HepG2 (cell line): ENCODE measurements around the gene MCM8. TPM values are rescaled to one million over a fixed set of nuclear protein-coding genes. Genes with fewer than 3 reads are reported as not detected.

Experiments used
- AGO2 ChIP-seq: fragments of 200-400 bp; formaldehyde crosslinking; optimal IDR thresholded peaks from 2 replicates; pipeline ENCODE3; 2017; ENCODE audit warnings: mild to moderate bottlenecking, low read depth, low read length, moderate library complexity
- CENPT ChIP-seq: sonication (generic); formaldehyde crosslinking; IDR thresholded peaks from 2 replicates; pipeline ENCODE4 v1.8.0; 2022; ENCODE audit warnings: low read depth, mild to moderate bottlenecking, moderate library complexity, missing genetic modification reagents
- FOXK1 ChIP-seq: sonication (generic); formaldehyde crosslinking; IDR thresholded peaks from 2 replicates; pipeline ENCODE4 v1.4.0; 2020; ENCODE audit warnings: low read depth, missing genetic modification reagents, borderline replicate concordance
- FOXP1 ChIP-seq, 2 experiments: fragments of 450-650 bp in 1 of 2; IDR thresholded peaks; 2 replicates each; pipeline ENCODE4 v1.6.1; 2017 to 2018; ENCODE audit warnings: antibody characterized with exemption in 1 of 2
- MAF1 ChIP-seq: sonication (generic); formaldehyde crosslinking; IDR thresholded peaks from 2 replicates; pipeline ENCODE4 v1.5.0; 2020; ENCODE audit warnings: missing genetic modification reagents, borderline replicate concordance
- POLR2AphosphoS2 ChIP-seq: IDR thresholded peaks from 2 replicates; pipeline ENCODE4 v1.6.1; 2011; ENCODE audit warnings: low read depth, low read length, improper control_type of control experiment
- SMARCE1 ChIP-seq: fragments of 450-650 bp; IDR thresholded peaks from 2 replicates; pipeline ENCODE4 v1.6.1; 2017; ENCODE audit warnings: borderline replicate concordance
- SP2 ChIP-seq: sonication (generic); formaldehyde crosslinking; IDR thresholded peaks from 2 replicates; pipeline ENCODE4 v1.5.1; 2020; ENCODE audit warnings: mild to moderate bottlenecking, missing genetic modification reagents
- ZBTB20 ChIP-seq: sonication (generic); formaldehyde crosslinking; IDR thresholded peaks from 2 replicates; pipeline ENCODE4 v1.8.1; 2023; ENCODE audit warnings: missing genetic modification reagents, low read depth, mild to moderate bottlenecking, borderline replicate concordance
- ZBTB42 ChIP-seq: sonication (generic); formaldehyde crosslinking; IDR thresholded peaks from 2 replicates; pipeline ENCODE4 v1.5.0; 2020; ENCODE audit warnings: mild to moderate bottlenecking, missing genetic modification reagents
- ZFP41 ChIP-seq: sonication (generic); formaldehyde crosslinking; IDR thresholded peaks from 2 replicates; pipeline ENCODE4 v1.4.0; 2020; ENCODE audit warnings: mild to moderate bottlenecking, missing genetic modification reagents, borderline replicate concordance
- ZNF232 ChIP-seq: sonication (generic); formaldehyde crosslinking; IDR thresholded peaks from 2 replicates; pipeline ENCODE4 v1.4.0; 2020; ENCODE audit warnings: missing genetic modification reagents, borderline replicate concordance
- ZNF264 ChIP-seq: sonication (generic); formaldehyde crosslinking; IDR thresholded peaks from 2 replicates; pipeline ENCODE4 v1.4.0; 2020; ENCODE audit warnings: missing genetic modification reagents
- ZNF367 ChIP-seq: sonication (generic); formaldehyde crosslinking; IDR thresholded peaks from 2 replicates; pipeline ENCODE4 v1.4.0; 2020; ENCODE audit warnings: missing genetic modification reagents, borderline replicate concordance
- ZNF619 ChIP-seq: sonication (generic); formaldehyde crosslinking; IDR thresholded peaks from 2 replicates; pipeline ENCODE4 v1.4.0; 2020; ENCODE audit warnings: mild to moderate bottlenecking, missing genetic modification reagents
- ZNF644 ChIP-seq: IDR thresholded peaks from 2 replicates; pipeline ENCODE4 v1.6.1; 2016; ENCODE audit warnings: low read depth
- ZNF672 ChIP-seq: sonication (generic); formaldehyde crosslinking; IDR thresholded peaks from 2 replicates; pipeline ENCODE4 v1.8.1; 2022; ENCODE audit warnings: missing genetic modification reagents
- polyA plus RNA-seq, 8 experiments: library from polyadenylated mRNA; depleted of rRNA in 3 of 8; stranded (reverse) in 7 of 8; unstranded in 1 of 8; fragments of >200 nt; fragmentation: Illumina TruSeq in 4 of 8; extraction: Trizol in 4 of 8; gene quantifications; 2 replicates each; pipeline versions ENCODE4 v1.2.1 to v1.2.3, GENCODE V29; 2011 to 2016; ENCODE audit warnings: low read depth in 4 of 8, missing spikeins in 1 of 8, mixed read lengths in 1 of 8; ENCODE audit not compliant: insufficient read depth in 1 of 8
- total RNA-seq, 5 experiments: library from RNA; depleted of rRNA; stranded (reverse); fragments of >200 nt; fragmentation: Illumina TruSeq; extraction: Trizol; gene quantifications; 2 replicates each; pipeline ENCODE4 v1.2.3, GENCODE V29; 2016; ENCODE audit warnings: low read depth in 1 of 5
- TF ChIP-seq, protein P1 (sequence below): sonication (generic); formaldehyde crosslinking; IDR thresholded peaks from 2 replicates; pipeline ENCODE4 v1.5.1; 2020; ENCODE audit warnings: missing genetic modification reagents, mild to moderate bottlenecking, borderline replicate concordance
- TF ChIP-seq, protein P2 (sequence below): sonication (generic); formaldehyde crosslinking; IDR thresholded peaks from 2 replicates; pipeline ENCODE4 v1.4.0; 2020; ENCODE audit warnings: missing genetic modification reagents
- TF ChIP-seq, protein P3 (sequence below): sonication (generic); formaldehyde crosslinking; IDR thresholded peaks from 2 replicates; pipeline ENCODE4 v1.4.0; 2020; ENCODE audit warnings: low read depth, mild to moderate bottlenecking, missing genetic modification reagents
- TF ChIP-seq, protein P4 (sequence below): IDR thresholded peaks from 2 replicates; pipeline ENCODE4 v1.6.1; 2016; ENCODE audit warnings: missing biosample characterization, missing genetic modification reagents, low read depth
- TF ChIP-seq, protein P5 (sequence below): sonication (generic); formaldehyde crosslinking; IDR thresholded peaks from 2 replicates; pipeline ENCODE4 v1.4.0; 2020; ENCODE audit warnings: missing genetic modification reagents

MCM8 gene
- total and polyA plus RNA-seq, 2 of the 13 experiments (the other 11 are each of a cell fraction or from before 2014, with no cell fraction given): 11.5 to 59.3 TPM

DNA sequence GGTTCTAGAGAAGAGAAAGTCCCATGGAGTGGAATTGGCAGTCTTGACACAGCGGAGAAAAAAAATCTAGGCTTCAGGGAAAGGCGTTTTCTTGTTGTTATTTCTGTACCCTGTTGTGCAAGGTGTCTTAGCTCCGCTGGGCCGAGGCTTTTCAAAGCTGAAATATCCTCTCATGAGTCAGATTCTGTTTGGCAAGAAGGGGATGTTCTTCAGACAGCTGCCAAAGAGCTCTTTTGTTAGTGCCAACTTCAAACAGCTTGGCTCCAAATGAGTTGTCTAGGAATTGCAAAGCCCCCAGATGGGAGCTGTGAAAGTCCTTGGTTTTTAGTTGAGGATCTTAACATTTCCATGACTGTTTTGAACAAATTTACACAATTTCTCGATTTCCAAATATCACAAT lies 57.8 kb downstream of the MCM8 start (continued):
- TF ChIP-seq SP2 (CRISPR knock-in tag): no peak
- TF ChIP-seq, protein P1, sequence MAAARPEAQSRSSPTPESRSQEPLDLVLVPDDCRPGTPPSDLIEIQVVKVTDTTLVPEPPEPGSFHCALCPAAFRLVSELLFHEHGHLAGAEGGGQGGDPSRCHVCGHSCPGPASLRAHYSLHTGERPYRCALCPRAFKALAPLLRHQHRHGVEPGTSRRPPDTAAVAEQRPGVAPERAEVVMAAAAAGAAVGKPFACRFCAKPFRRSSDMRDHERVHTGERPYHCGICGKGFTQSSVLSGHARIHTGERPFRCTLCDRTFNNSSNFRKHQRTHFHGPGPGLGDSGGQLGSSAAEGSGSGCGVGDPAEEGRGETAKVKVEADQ (CRISPR knock-in tag): no peak
- TF ChIP-seq ZBTB42: no peak
- TF ChIP-seq ZFP41 (CRISPR knock-in tag): no peak
- TF ChIP-seq ZNF232 (CRISPR knock-in tag): no peak
- no peak for TF ChIP-seq MAF1 (CRISPR knock-in tag)
- TF ChIP-seq ZNF264 (CRISPR knock-in tag): 0 out of 2 replicates have a peak, but pooled peaks have one; percentile 7
- no peak for TF ChIP-seq SMARCE1
- TF ChIP-seq, protein P2, sequence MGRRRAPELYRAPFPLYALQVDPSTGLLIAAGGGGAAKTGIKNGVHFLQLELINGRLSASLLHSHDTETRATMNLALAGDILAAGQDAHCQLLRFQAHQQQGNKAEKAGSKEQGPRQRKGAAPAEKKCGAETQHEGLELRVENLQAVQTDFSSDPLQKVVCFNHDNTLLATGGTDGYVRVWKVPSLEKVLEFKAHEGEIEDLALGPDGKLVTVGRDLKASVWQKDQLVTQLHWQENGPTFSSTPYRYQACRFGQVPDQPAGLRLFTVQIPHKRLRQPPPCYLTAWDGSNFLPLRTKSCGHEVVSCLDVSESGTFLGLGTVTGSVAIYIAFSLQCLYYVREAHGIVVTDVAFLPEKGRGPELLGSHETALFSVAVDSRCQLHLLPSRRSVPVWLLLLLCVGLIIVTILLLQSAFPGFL (CRISPR knock-in tag): no peak
- TF ChIP-seq ZNF672 (CRISPR knock-in tag): no peak
- no peak; the same call in 1 of the 2 replicates for TF ChIP-seq ZBTB20 (CRISPR knock-in tag)
- TF ChIP-seq POLR2AphosphoS2: no peak
- no peak for TF ChIP-seq ZNF619 (CRISPR knock-in tag)
- TF ChIP-seq, protein P3, sequence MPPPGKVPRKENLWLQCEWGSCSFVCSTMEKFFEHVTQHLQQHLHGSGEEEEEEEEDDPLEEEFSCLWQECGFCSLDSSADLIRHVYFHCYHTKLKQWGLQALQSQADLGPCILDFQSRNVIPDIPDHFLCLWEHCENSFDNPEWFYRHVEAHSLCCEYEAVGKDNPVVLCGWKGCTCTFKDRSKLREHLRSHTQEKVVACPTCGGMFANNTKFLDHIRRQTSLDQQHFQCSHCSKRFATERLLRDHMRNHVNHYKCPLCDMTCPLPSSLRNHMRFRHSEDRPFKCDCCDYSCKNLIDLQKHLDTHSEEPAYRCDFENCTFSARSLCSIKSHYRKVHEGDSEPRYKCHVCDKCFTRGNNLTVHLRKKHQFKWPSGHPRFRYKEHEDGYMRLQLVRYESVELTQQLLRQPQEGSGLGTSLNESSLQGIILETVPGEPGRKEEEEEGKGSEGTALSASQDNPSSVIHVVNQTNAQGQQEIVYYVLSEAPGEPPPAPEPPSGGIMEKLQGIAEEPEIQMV (CRISPR knock-in tag): no peak
- TF ChIP-seq, protein P4, sequence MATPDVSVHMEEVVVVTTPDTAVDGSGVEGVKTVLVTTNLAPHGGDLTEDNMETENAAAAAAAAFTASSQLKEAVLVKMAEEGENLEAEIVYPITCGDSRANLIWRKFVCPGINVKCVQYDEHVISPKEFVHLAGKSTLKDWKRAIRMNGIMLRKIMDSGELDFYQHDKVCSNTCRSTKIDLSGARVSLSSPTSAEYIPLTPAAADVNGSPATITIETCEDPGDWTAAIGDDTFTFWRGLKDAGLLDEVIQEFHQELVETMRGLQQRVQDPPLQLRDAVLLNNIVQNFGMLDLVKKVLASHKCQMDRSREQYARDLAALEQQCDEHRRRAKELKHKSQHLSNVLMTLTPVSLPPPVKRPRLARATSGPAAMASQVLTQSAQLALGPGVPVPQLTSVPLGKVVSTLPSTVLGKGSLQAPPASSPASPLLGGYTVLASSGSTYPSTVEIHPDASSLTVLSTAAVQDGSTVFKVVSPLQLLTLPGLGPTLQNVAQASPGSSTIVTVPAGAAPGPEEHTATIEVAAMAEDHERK: no peak
- TF ChIP-seq ZNF367 (CRISPR knock-in tag): no peak
- peak; percentile 49; the same call in 1 of the 2 replicates for TF ChIP-seq FOXK1 (CRISPR knock-in tag)
- TF ChIP-seq FOXP1 (IDR thresholded peaks at IDR 0.05): no peak
- TF ChIP-seq FOXP1 (CRISPR knock-in tag; IDR thresholded peaks at IDR 0.05): peak; percentile 58; the same call in 1 of the 2 replicates
- TF ChIP-seq CENPT (CRISPR knock-in tag): no peak
- no peak for TF ChIP-seq ZNF644 (CRISPR knock-in tag)
- no peak for TF ChIP-seq AGO2
- TF ChIP-seq, protein P5, sequence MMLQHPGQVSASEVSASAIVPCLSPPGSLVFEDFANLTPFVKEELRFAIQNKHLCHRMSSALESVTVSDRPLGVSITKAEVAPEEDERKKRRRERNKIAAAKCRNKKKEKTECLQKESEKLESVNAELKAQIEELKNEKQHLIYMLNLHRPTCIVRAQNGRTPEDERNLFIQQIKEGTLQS (CRISPR knock-in tag): 0 out of 2 replicates have a peak, but pooled peaks have one; percentile 60
